Measurements from ENCODE around the gene FBN3.
A peak's percentile ranks its signal among the peaks of the same experiment; 100 is the strongest.

The FBN3 gene

GRCh38 chr19:8087876-8088275, 61.5 kb downstream of the FBN3 start:
- DNase-seq: no peak

GRCh38 chr19:8086849-8087248, 62.5 kb downstream of the FBN3 start:
- DNase-seq: no peak

- no peak for DNase-seq
Observed at GRCh38 chr19:8085598-8086408, 63.6 kb downstream of the FBN3 start.

- DNase-seq: no peak
Observed at GRCh38 chr19:8084152-8084551, 65.2 kb downstream of the FBN3 start.

GRCh38 chr19:8083141-8083540, 66.3 kb downstream of the FBN3 start:
- DNase-seq: no peak

GRCh38 chr19:8081569-8082550, 67.5 kb downstream of the FBN3 start:
- no peak for DNase-seq

- no peak for DNase-seq
Observed at GRCh38 chr19:8080832-8081231, 68.6 kb downstream of the FBN3 start.

- no peak for DNase-seq
Observed at GRCh38 chr19:8079988-8080387, 69.4 kb downstream of the FBN3 start.

- DNase-seq: no peak
Observed at GRCh38 chr19:8075158-8076074, 74.0 kb downstream of the FBN3 start.

GRCh38 chr19:8074501-8074900, 74.9 kb downstream of the FBN3 start:
- no peak for DNase-seq

- no peak for DNase-seq
Observed at GRCh38 chr19:8071912-8072311, 77.5 kb downstream of the FBN3 start.

GRCh38 chr19:8069096-8069973, 80.1 kb downstream of the FBN3 start:
- DNase-seq: no peak

- no peak for DNase-seq
Observed at GRCh38 chr19:8065875-8066261, 83.5 kb downstream of the FBN3 start.

GRCh38 chr19:8064911-8065874, 84.2 kb downstream of the FBN3 start:
- DNase-seq: no peak

- DNase-seq: no peak
Observed at GRCh38 chr19:8057545-8058270, 91.7 kb downstream of the FBN3 start.

GRCh38 chr19:8056533-8056932, 92.9 kb downstream of the FBN3 start:
- no peak for DNase-seq

GRCh38 chr19:8054169-8054568, 95.2 kb downstream of the FBN3 start:
- no peak for DNase-seq

- no peak for DNase-seq
Observed at GRCh38 chr19:8052464-8052859, 96.9 kb downstream of the FBN3 start, which contains the start of gene CCL25. CCL25 (plus strand) TSS chr19:8052760; CDS start chr19:8053050, 290 bp downstream.

- DNase-seq: peak; percentile 88
Observed at GRCh38 chr19:8050274-8051096, 98.9 kb downstream of the FBN3 start.
